Raji (cell line): ENCODE measurements around the gene RPH3AL.

Experiments
- POLR2A ChIP-seq: IDR thresholded peaks from 2 replicates; pipeline ENCODE4 v1.6.1; 2011; ENCODE audit warnings: low read depth, low read length, control low read depth; ENCODE audit not compliant: insufficient read depth

Gene RPH3AL

GRCh38 chr17:193841-194806 lies 158.5 kb downstream of the RPH3AL start:
- no peak for TF ChIP-seq POLR2A

- no peak for TF ChIP-seq POLR2A
Measured at GRCh38 chr17:193426-193810, 159.2 kb downstream of the RPH3AL start.

- no peak for TF ChIP-seq POLR2A
Measured at GRCh38 chr17:192666-193425, 159.8 kb downstream of the RPH3AL start.

GRCh38 chr17:189444-189843 lies 163.2 kb downstream of the RPH3AL start:
- no peak for TF ChIP-seq POLR2A

GRCh38 chr17:187130-187529 lies 165.5 kb downstream of the RPH3AL start:
- no peak for TF ChIP-seq POLR2A

GRCh38 chr17:185445-186138 lies 167.0 kb downstream of the RPH3AL start:
- no peak for TF ChIP-seq POLR2A

GRCh38 chr17:183021-183420 lies 169.6 kb downstream of the RPH3AL start:
- no peak for TF ChIP-seq POLR2A

GRCh38 chr17:182050-182751 lies 170.4 kb downstream of the RPH3AL start:
- no peak for TF ChIP-seq POLR2A

GRCh38 chr17:181245-182049 lies 171.2 kb downstream of the RPH3AL start, which contains the start of gene DOC2B:
Gene DOC2B, minus strand, starts transcription at chr17:181650. Its CDS starts 171 bp downstream, at chr17:181479.
- no peak for TF ChIP-seq POLR2A

- no peak for TF ChIP-seq POLR2A
Measured at GRCh38 chr17:180381-181244, 172.0 kb downstream of the RPH3AL start.

GRCh38 chr17:179781-180380 lies 172.7 kb downstream of the RPH3AL start:
- TF ChIP-seq POLR2A = no peak

GRCh38 chr17:179066-179432 lies 173.6 kb downstream of the RPH3AL start:
- TF ChIP-seq POLR2A = no peak
